Stimulated activated naive CD4-positive, alpha-beta T cell (primary cell): ENCODE measurements around the gene COPB2.

Source experiments
- DNase-seq, 6 experiments: peaks; one replicate each; lab custom pipeline; 2025; lab: John Stamatoyannopoulos, UW

Gene COPB2

GRCh38 chr3:139307601-139308555 is 81.6 kb downstream of the COPB2 start:
- no peak for DNase-seq
